CD4-positive, alpha-beta T cell treated with Interleukin-6 for 4 hours (primary cell): ENCODE data around the gene ENPEP.
"Not testable (repeated sequence)": the region's sequence is repeated elsewhere in the genome, so short reads cannot be mapped to it uniquely, and the experiment has no call there.

Experiments used
- DNase-seq: peaks from one replicate; pipeline ENCODE4 v3.0.0-alpha.2; 2020; ENCODE audit warnings: mixed read lengths

ENPEP gene

DNA sequence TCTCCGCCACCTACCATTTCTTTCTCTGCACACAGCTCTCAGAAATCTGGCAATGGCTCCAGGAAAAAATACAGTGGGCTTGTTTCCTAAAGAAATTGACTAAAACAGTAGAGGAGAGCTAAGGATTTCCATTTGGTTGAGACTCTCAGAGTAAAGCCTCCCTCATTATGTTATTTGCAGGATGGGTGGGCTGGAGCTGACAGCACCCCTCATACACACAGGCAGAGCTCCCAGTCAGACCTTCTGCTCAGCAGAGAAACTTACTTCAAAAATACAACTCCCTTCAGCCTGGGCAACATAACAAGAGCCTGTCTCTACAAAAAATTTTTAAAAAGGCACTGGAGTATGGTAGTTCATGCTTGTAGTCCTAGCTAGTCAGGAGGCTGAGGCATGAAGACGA, 44.9 kb downstream of the ENPEP start:
- DNase-seq, result no peak

GRCh38 chr4:110526589-110526988, 50.6 kb downstream of the ENPEP start:
- DNase-seq, result no peak

GRCh38 chr4:110527156-110527555, 51.2 kb downstream of the ENPEP start:
- no peak for DNase-seq

DNA sequence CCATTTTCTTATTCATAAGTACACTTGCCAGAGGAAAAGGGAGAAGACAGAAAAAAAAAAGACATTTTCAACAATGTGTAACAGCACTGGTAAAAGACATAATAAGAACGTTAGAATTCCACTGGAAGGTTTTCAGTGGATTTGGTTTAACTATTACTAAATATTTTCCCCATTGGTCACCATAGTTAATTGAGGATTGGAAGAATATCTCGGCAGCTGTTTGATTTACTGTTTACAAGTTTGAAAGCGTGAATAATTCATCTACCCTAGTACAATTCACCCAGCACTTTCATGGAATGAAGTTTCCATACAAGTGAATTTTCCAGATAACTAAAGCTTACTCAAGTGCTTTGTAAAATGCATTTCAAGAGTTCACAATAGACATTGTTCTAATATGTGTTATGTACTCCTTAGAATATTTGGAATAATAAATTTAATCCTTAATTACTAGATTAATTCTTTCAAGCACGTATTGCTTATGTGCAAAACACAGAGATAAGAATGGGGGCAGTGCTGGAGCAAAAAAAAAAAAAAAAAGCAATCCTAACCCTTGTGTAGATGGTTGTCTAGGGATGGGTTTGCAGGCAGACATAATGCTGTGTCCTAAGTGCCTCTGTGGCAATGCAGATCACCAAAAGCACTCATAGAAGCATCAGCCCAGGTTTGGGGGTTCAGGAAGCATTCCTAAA, 57.1 kb downstream of the ENPEP start:
- no peak for DNase-seq

- no peak for DNase-seq
These were observed 57.6 kb downstream of the ENPEP start for GRCh38 chr4:110533590-110533910.

DNA sequence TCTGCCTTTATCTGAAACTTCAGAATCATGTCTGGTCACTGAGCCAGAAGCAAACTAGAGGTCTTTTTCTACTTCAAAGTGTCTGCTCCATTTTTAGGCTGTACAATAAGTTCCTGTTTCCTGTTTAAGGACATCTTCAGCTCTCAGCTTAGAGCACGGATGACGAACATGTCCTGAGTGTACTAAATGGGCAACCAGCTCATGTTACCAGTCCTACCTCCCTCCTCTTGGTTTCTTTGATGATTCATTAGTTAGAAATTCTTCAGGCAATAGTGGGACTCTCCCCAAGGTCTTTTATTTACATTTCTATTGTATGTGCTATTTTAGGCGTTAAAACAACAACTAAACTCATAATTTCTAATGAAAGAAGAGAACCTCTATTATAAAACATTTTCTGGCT, 58.0 kb downstream of the ENPEP start:
- DNase-seq, result no peak

- DNase-seq, result no peak
These were observed 64.6 kb downstream of the ENPEP start for GRCh38 chr4:110540581-110540980.

DNA sequence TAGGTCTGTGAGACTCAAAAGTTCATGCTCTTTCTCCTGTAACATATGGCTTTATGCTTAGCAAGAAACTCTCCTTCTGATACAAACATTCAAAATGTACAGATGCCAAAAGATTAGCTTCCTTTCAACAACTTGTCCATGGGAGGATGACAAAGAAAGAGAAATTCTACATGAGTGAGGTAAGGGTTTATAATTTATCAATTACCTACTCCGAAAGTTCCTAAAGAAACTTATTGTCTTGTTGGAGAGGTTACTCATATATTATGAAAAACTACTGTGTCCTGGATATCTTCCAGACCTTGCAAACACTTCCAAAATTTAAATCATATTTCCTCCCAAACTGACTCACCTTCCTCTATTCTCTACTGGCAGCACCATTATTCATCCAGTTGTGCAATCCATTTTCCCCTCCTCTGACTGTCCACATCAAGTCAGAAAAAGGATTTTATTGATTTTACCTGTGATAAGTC, 65.1 kb downstream of the ENPEP start:
- DNase-seq, result no peak

DNA sequence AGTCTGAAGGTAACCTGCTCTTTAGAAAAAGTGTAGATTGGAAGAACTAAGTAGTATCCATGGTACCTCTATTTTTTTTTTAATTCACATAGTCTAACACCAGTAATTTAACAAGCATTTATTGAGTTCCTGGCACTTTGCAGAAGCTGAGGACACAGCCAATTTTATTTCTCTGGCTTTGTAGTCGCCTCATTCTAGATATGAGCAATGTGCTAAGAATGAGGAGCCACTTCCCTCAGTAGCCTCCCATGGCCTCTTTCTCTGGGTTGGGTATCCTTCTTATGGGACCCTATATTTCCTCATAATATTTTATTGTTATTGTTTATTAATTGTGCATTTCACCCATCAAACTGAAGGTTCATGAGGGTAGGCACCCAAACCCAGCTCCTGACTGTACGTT, 67.6 kb downstream of the ENPEP start:
- DNase-seq, result no peak

DNA sequence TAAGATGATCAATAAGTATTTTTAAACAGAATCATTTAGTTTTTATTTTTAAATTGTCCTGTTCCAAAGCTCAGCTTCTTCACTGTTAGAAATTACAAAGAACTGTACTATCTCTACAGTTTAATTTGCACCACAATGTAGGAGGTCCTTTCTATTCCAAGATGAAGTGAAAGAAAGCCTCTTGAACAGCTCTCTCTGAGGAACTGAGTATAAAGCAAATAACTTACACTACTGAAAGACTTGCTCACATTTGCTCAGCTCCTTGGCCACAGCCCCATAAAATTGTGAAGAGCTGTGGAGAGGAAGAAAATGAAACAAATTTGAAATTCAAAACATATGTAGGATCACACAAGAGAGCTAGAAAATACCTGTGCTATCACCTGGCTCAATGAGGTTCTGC, 68.6 kb downstream of the ENPEP start:
- no peak for DNase-seq

- no peak for DNase-seq
These were observed 74.3 kb downstream of the ENPEP start for GRCh38 chr4:110550260-110550659.

- no peak for DNase-seq
These were observed 77.2 kb downstream of the ENPEP start for GRCh38 chr4:110553197-110553596.

GRCh38 chr4:110567214-110567613, 91.3 kb downstream of the ENPEP start:
- DNase-seq, result no peak

GRCh38 chr4:110576696-110577095, 100.7 kb downstream of the ENPEP start:
- not testable (repeated sequence) for DNase-seq

DNA sequence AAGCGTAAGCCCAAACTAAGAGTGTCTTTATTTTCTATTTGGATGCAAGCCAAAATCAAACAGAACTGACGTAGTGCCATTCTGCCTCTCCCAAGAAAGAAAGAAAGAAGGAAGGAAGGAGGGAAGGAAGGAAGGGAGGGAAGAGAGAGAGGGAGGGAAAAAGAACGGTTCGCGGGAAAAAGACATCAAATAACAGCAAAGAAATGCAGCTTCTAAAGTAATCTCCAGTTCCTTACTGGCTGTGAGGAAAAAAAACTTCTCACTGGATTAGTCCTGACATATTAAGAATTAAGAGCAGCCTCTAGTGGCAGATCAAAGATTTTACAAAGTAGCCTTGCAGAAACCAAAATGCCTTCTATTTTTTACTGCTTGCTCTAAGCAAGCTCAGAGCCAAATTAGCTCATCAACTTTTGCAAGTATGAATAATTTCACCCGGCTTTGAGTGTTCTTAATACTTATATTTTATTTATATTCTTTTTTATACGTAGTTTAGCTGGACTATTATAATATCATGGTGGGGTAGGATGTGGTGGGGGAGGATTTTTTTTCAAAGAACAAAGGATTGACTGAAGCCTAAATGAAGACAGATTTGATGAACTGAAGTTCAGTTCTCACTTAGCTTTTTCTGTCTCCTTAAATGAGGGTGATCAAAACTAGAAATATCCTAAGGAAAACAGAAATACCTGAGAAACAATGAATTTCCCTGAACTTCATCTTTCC, 110.3 kb downstream of the ENPEP start:
- DNase-seq, result no peak

GRCh38 chr4:110587666-110588285, 111.8 kb downstream of the ENPEP start:
- no peak for DNase-seq

DNA sequence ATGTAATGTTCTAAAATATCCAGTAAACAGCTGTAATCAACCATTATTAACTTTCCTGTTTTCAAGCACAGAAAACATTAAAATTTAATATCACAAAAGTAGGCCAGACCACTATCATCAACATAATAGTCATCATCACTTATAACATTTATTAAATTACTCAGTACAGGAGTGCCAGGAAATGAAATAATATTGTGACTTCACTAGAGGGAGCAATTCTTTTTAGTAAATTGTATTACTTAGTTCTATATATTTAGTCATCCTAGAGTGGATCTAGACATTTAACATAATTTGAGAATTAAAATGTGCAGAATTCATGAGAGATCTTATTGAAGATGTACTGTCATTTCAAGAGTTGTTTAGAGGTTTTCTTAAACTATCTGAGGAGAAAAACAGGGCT, 113.3 kb downstream of the ENPEP start:
- DNase-seq, result no peak

DNA sequence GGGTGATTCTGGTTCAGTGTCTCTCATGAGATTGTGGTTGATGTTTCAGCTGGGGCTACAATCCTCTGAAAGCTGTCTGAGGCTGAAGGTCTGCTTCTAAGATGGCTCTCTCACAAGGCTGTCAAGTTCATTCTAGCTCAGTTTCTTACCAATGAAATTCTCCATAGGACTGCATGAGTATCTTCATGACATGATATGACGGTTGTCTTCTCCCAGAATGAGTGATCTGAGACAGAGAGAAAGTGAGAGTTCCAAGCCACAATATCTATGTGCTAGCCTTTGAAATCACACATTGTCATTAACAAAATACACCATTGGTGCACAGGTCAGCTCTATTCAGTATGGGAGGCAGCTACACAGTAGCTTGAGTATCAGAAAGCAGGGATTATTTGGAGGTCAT, 119.6 kb downstream of the ENPEP start:
- DNase-seq, result no peak

DNA sequence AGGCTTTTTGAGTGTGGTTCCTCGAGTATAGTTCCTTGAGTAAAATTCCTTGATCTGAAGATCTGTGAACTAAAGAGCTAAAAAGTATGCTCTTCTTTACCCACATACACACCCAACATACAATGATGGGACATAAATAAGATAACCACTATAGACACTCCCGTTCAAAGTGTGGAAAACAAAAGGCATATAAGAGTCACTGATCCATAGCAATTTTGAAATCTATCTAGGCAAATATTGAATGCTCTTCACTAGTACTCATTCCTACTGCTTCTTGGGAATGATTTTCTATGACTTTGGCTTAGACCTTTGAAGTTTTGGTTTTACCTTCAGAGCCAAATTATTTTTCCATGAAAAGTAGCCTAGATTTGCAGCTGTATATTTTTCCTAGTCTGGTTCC, 120.5 kb downstream of the ENPEP start:
- no peak for DNase-seq

- no peak for DNase-seq
These were observed 121.6 kb downstream of the ENPEP start for GRCh38 chr4:110597582-110597981.

DNA sequence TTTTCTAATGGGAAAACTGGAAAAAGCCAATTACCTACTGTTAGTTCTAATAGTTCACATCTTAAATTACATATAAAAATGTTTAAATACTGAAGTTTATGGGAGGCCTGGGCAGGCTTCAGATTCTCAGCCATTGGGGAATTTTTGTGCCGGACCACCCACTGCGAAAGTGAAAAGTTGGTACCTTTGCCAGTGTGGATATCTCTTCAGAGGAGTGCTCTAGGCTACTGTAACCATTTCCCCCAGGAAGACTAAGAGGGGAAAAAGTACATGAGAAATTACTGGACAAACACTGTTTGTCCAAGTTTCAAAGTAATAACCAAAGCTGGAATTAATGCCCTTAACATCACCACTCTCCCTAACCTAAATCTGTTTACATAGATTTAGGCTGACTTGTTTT, 126.1 kb downstream of the ENPEP start:
- no peak for DNase-seq

GRCh38 chr4:110605077-110605476, 129.1 kb downstream of the ENPEP start:
- DNase-seq, result no peak

- no peak for DNase-seq
These were observed 133.2 kb downstream of the ENPEP start for GRCh38 chr4:110609044-110609750.

DNA sequence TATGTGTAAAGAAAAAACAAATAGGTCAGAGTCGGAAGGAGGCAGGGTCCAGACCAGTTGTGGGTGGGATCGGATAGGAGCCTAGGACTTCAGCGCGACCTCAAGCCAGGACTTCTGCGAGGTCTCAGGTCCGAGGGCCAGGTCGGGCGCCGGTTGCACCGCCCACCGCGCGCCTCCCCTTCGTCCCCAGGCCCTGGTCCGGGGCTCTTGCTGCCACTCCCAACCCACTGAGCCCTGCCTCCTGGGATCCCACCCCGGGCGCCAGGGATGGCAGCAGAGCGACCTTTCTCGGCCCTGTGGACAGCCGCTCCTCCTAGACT, 134.6 kb downstream of the ENPEP start:
- DNase-seq, result no peak
